K562 (cell line): ENCODE results near the gene IL23A. TPM values are rescaled to one million over a fixed set of nuclear protein-coding genes. Genes with fewer than 3 reads are reported as not detected.
A peak's percentile ranks its signal among the peaks of the same experiment; 100 is the strongest.

Source experiments
- ATF3 ChIP-seq, 2 experiments: fragments of 450-650 bp in 1 of 2; sonication (generic) in 1 of 2; formaldehyde crosslinking in 1 of 2; IDR thresholded peaks in 1 of 2; conservative IDR thresholded peaks in 1 of 2; 2 replicates each; pipeline versions ENCODE4 v1.6.1 to v1.8.1; 2016 to 2023; ENCODE audit warnings: mild to moderate bottlenecking in 2 of 2, moderate library complexity in 2 of 2, inconsistent platforms in 1 of 2, missing genetic modification reagents in 1 of 2
- CBFA2T2 ChIP-seq: fragments of 450-650 bp; conservative IDR thresholded peaks from 2 replicates; pipeline ENCODE4 v1.6.1; 2017; ENCODE audit warnings: mild to moderate bottlenecking
- ELK1 ChIP-seq: sonication (generic); formaldehyde crosslinking; IDR thresholded peaks from 2 replicates; pipeline ENCODE4 v1.8.1; 2022; ENCODE audit warnings: missing genetic modification reagents
- ESRRA ChIP-seq: fragments of 450-650 bp; IDR thresholded peaks from 2 replicates; pipeline ENCODE4 v1.6.1; 2014; ENCODE audit warnings: low read depth, mild to moderate bottlenecking, moderate library complexity, borderline replicate concordance
- ETV5 ChIP-seq: sonication (generic); formaldehyde crosslinking; IDR thresholded peaks from 2 replicates; pipeline ENCODE4 v1.4.0; 2020; ENCODE audit warnings: low read depth, mild to moderate bottlenecking, missing genetic modification reagents
- FIP1L1 ChIP-seq: fragments of 200-400 bp; formaldehyde crosslinking; IDR thresholded peaks from 2 replicates; pipeline ENCODE4 v1.6.1; 2018; ENCODE audit warnings: mild to moderate bottlenecking, low read depth, low read length; ENCODE audit not compliant: poor library complexity, severe bottlenecking
- ILK ChIP-seq: fragments of 450-650 bp; IDR thresholded peaks from 2 replicates; pipeline ENCODE4 v1.6.1; 2016; ENCODE audit warnings: missing genetic modification characterization, low read depth, mild to moderate bottlenecking, missing compliant biosample characterization, moderate library complexity, borderline replicate concordance
- KAT7 ChIP-seq: sonication (generic); formaldehyde crosslinking; IDR thresholded peaks from 2 replicates; pipeline ENCODE4 v1.8.0; 2022; ENCODE audit warnings: missing genetic modification reagents, mild to moderate bottlenecking, borderline replicate concordance
- MCM7 ChIP-seq, 2 experiments: fragments of 450-650 bp; IDR thresholded peaks; 2 replicates each; pipeline ENCODE4 v1.6.1; 2016 to 2018
- MED1 ChIP-seq: sonication (generic); formaldehyde crosslinking; IDR thresholded peaks from 2 replicates; pipeline ENCODE4 v1.8.1; 2023; ENCODE audit warnings: missing genetic modification reagents, borderline replicate concordance
- NCOA6 ChIP-seq: fragments of 450-650 bp; IDR thresholded peaks from 2 replicates; pipeline ENCODE4 v1.6.1; 2017; ENCODE audit warnings: mild to moderate bottlenecking
- RBM34 ChIP-seq: fragments of 200-400 bp; formaldehyde crosslinking; IDR thresholded peaks from 2 replicates; pipeline ENCODE4 v1.6.1; 2018; ENCODE audit warnings: low read length, borderline replicate concordance; ENCODE audit not compliant: insufficient read depth
- SAFB ChIP-seq: fragments of 200-400 bp; formaldehyde crosslinking; IDR thresholded peaks from 2 replicates; pipeline ENCODE4 v1.6.1; 2017; ENCODE audit warnings: low read depth, low read length, borderline replicate concordance
- SPI1 ChIP-seq: IDR thresholded peaks from 2 replicates; pipeline ENCODE4 v1.6.1; 2011; ENCODE audit warnings: low read depth, low read length, control low read depth, borderline replicate concordance
- SRF ChIP-seq, 2 experiments: fragments of 250-450, 450-650 bp in 1 of 2; sonication (Bioruptor Pico) in 1 of 2; sonication (generic) in 1 of 2; formaldehyde crosslinking; IDR thresholded peaks; 2 replicates each; pipeline versions ENCODE4 v1.5.0 to v1.5.1; 2020 to 2022; ENCODE audit warnings: mild to moderate bottlenecking in 1 of 2, missing genetic modification reagents in 1 of 2
- ZNF232 ChIP-seq: sonication (generic); formaldehyde crosslinking; IDR thresholded peaks from 2 replicates; pipeline ENCODE4 v1.8.0; 2022; ENCODE audit warnings: mild to moderate bottlenecking, missing genetic modification reagents
- ZNF280A ChIP-seq: fragments of 450-650 bp; IDR thresholded peaks from 2 replicates; pipeline ENCODE4 v1.6.1; 2018; ENCODE audit warnings: mild to moderate bottlenecking, low read depth; ENCODE audit not compliant: partially characterized antibody
- ZNF398 ChIP-seq: fragments of 250-450 bp; sonication (Bioruptor Pico); IDR thresholded peaks from 2 replicates; pipeline ENCODE4 v1.8.0; 2021; ENCODE audit warnings: moderate library complexity, mild to moderate bottlenecking, inconsistent platforms
- ZNF507 ChIP-seq: conservative IDR thresholded peaks from 2 replicates; pipeline ENCODE4 v1.6.1; 2017; ENCODE audit warnings: missing genetic modification characterization, missing compliant biosample characterization
- ZNF57 ChIP-seq: fragments of 450-650 bp; formaldehyde crosslinking; IDR thresholded peaks from 2 replicates; pipeline ENCODE4 v1.4.0; 2020; ENCODE audit warnings: mild to moderate bottlenecking, moderate library complexity
- ZNF668 ChIP-seq: fragments of 250-450 bp; sonication (Bioruptor Pico); IDR thresholded peaks from 2 replicates; pipeline ENCODE4 v1.8.0; 2022; ENCODE audit warnings: mild to moderate bottlenecking, inconsistent platforms
- ZNF695 ChIP-seq: fragments of 450-650 bp; formaldehyde crosslinking; IDR thresholded peaks from 2 replicates; pipeline ENCODE4 v1.4.0; 2020; ENCODE audit warnings: mild to moderate bottlenecking, moderate library complexity
- ZNF75A ChIP-seq: fragments of 450-650 bp; formaldehyde crosslinking; IDR thresholded peaks from 2 replicates; pipeline ENCODE4 v1.4.0; 2020; ENCODE audit warnings: mild to moderate bottlenecking
- polyA plus RNA-seq, 8 experiments: library from polyadenylated mRNA; depleted of rRNA in 4 of 8; stranded (reverse) in 5 of 8; unstranded in 3 of 8; fragments of >200 nt; fragmentation: Nextera tagmentation in 2 of 8; fragmentation: Illumina TruSeq in 1 of 8; extraction: Ambion mirVana in 2 of 8; extraction: Trizol in 1 of 8; gene quantifications; 2 replicates each; pipeline versions ENCODE4 v1.2.1 to v1.2.3, GENCODE V29; 2011 to 2014; ENCODE audit warnings: inconsistent platforms in 1 of 8, missing spikeins in 1 of 8
- total RNA-seq, 7 experiments: library from RNA; depleted of rRNA in 6 of 7; stranded (reverse); fragments of >200 nt in 6 of 7; fragmentation: Illumina TruSeq in 2 of 7; extraction: Trizol in 2 of 7; gene quantifications; 2 replicates each; pipeline versions ENCODE4 v1.2.1 to v1.2.3, GENCODE V29; 2011 to 2021; ENCODE audit warnings: low replicate concordance in 1 of 7

IL23A gene
- total and polyA plus RNA-seq, 9 of the 15 experiments (the other 6 are each of a cell fraction or from before 2014, with no cell fraction given) = 4.4 to 37.2 (median 9.6) TPM

- no peak for TF ChIP-seq ETV5 (CRISPR knock-in tag)
- TF ChIP-seq ZNF668 (CRISPR knock-in tag) = peak; percentile 39; the same call in 1 of the 2 replicates
- no peak for TF ChIP-seq CBFA2T2
- TF ChIP-seq MED1 = no peak
- no peak for TF ChIP-seq ELK1 (CRISPR knock-in tag)
- TF ChIP-seq KAT7 = no peak
- no peak for TF ChIP-seq FIP1L1
- peak; percentile 20; the same call in 1 of the 2 replicates for TF ChIP-seq ZNF398 (CRISPR knock-in tag)
- no peak for TF ChIP-seq ZNF695
- TF ChIP-seq NCOA6 = no peak
- TF ChIP-seq ATF3 (IDR thresholded peaks at IDR 0.05) = no peak
- TF ChIP-seq ATF3 (CRISPR knock-in tag; conservative IDR thresholded peaks at IDR 0.05) = peak; percentile 23
- TF ChIP-seq RBM34 = no peak
- no peak for TF ChIP-seq ZNF232 (CRISPR knock-in tag)
- no peak for TF ChIP-seq MCM7 (IDR thresholded peaks at IDR 0.05)
- TF ChIP-seq ZNF280A = no peak
- no peak for TF ChIP-seq SPI1
- TF ChIP-seq SAFB = no peak
- TF ChIP-seq ZNF57 (CRISPR knock-in tag) = no peak
- TF ChIP-seq ILK = no peak
- no peak for TF ChIP-seq SRF (CRISPR knock-in tag; IDR thresholded peaks at IDR 0.05)
- no peak for TF ChIP-seq ZNF507
- peak; percentile 58; the same call in 1 of the 2 replicates for TF ChIP-seq ESRRA
- 0 out of 2 replicates have a peak, but pooled peaks have one; percentile 22 for TF ChIP-seq ZNF75A (CRISPR knock-in tag)
Observed at GRCh38 chr12:56333679-56334489, 4.8 kb upstream of the IL23A start, which contains the start of gene PAN2 (continued).
